Measurements from ENCODE around the gene TRERF1. TPM values are rescaled to one million over a fixed set of nuclear protein-coding genes. Genes with fewer than 3 reads are reported as not detected.

The TRERF1 gene
- total RNA-seq, 1 donor from 2014 or later, result 20.6 TPM

DNA sequence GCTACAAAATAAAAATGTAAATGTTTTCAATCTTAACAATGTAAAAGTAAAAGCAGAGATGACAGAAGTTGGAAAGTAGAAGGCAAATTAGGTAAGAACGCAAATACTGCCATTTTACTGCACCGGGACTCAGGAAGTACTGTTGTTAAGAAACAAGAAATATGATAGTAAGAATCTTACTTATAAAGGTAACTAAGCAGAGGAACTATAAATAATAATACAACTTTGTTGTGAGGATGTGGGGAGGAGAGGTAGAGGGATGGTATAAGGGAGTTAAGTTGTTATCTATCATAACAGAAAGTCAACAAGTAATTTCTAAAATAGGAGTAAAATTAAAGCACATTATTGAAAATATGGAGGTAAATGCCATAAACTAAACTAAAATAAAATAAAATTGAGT, 129.8 kb downstream of the TRERF1 start:
- peaks cover 6% of the 10 kb centered on the region for H3K4me1 ChIP-seq
- intact Hi-C loops (cut with DNase I), result no loop called here
- H3K4me3 ChIP-seq, result no peak overlapping the region
- H3K36me3 ChIP-seq, result no peaks in the 10 kb centered on the region
- H3K27me3 ChIP-seq, result no peaks in the 10 kb centered on the region
- no peak for DNase-seq (ENCODE audit: extremely low spot score in 2 of 2)
- H3K27ac ChIP-seq, result no peak overlapping the region
- TF ChIP-seq POLR2AphosphoS5 (IDR thresholded peaks at IDR 0.05; ENCODE audit: insufficient read depth in 1 of 2, low read depth in 1 of 2) (no peak), POLR2A (IDR thresholded peaks at IDR 0.05) (no peak)
- TF ChIP-seq, protein P1, sequence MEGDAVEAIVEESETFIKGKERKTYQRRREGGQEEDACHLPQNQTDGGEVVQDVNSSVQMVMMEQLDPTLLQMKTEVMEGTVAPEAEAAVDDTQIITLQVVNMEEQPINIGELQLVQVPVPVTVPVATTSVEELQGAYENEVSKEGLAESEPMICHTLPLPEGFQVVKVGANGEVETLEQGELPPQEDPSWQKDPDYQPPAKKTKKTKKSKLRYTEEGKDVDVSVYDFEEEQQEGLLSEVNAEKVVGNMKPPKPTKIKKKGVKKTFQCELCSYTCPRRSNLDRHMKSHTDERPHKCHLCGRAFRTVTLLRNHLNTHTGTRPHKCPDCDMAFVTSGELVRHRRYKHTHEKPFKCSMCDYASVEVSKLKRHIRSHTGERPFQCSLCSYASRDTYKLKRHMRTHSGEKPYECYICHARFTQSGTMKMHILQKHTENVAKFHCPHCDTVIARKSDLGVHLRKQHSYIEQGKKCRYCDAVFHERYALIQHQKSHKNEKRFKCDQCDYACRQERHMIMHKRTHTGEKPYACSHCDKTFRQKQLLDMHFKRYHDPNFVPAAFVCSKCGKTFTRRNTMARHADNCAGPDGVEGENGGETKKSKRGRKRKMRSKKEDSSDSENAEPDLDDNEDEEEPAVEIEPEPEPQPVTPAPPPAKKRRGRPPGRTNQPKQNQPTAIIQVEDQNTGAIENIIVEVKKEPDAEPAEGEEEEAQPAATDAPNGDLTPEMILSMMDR (IDR thresholded peaks at IDR 0.05), result no peak
- no peaks in the 10 kb centered on the region for H3K9me3 ChIP-seq

DNA sequence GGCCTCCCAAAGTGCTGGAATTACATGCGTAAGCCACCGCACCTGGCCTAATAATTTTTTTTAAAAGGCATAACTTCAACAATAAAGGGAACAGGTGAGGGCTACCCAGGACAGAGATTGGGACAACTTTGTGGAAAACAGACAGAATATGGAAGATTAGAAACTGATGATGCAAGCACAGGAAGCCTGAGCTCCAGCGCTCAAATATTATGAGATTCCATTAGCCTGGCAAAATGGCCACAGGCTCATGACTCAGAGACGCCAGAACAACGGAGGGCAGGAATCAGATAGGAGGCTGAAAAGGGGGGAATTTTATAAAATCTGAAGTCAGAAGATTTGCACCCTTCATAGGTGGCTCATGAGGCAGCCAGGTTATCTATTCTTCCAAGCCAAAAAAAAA, 131.0 kb downstream of the TRERF1 start:
- DNase-seq (ENCODE audit: extremely low spot score in 2 of 2), result no peak
- no peaks in the 10 kb centered on the region for H3K27me3 ChIP-seq
- H3K36me3 ChIP-seq, result no peaks in the 10 kb centered on the region
- TF ChIP-seq, protein P1 (IDR thresholded peaks at IDR 0.05), result no peak
- no peak for TF ChIP-seq POLR2AphosphoS5 (IDR thresholded peaks at IDR 0.05; ENCODE audit: insufficient read depth in 1 of 2, low read depth in 1 of 2)
- no peak for TF ChIP-seq POLR2A (IDR thresholded peaks at IDR 0.05)
- H3K4me3 ChIP-seq, result no peak overlapping the region
- intact Hi-C loops (cut with DNase I), result no loop called here
- peaks cover 6% of the 10 kb centered on the region for H3K4me1 ChIP-seq
- H3K27ac ChIP-seq, result no peak overlapping the region
- no peaks in the 10 kb centered on the region for H3K9me3 ChIP-seq

DNA sequence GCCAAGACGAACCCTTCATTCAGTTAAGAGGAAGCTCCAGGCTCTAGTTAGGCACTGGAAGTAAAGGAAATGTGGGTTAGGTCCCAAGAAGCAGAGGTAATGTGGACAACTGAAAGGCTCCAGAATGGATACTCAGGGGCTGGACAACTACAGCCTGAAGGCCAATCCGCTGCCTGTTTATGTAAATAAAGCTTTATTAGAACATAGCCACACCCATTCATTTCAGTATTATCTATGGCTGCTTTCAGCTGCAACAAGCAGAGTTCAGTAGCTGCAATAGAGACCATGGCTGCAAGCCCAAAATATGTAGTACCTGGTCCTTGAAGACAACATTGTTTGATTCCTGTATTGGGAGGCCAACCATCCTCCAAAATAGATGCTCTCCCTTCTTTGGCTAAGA, 133.2 kb downstream of the TRERF1 start:
- Histone ChIP-seq H3K27me3 (no peaks in the 10 kb centered on the region), H3K4me1 (peaks cover 28% of the 10 kb centered on the region)

DNA sequence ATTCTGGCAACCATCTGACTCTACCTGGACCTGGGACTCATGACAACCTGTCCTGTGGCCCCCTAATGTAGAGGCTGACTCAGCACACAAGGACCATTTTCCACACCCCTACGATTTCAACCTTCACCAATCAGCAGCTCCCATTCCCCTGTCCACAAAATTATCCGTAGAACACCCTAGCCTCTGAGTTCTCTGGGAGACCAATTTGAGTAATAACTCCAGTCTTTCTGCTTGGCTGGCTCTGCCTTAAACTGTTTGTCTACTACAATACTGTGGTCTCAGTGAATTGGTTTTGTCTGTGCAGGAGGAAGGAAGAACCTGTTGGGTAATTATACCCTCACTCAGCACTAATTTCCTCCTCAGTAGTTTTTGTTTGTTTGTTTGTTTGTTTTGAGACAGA, 134.7 kb downstream of the TRERF1 start:
- intact Hi-C loops (cut with DNase I), result no loop called here
- no peaks in the 10 kb centered on the region for H3K9me3 ChIP-seq
- H3K36me3 ChIP-seq, result no peaks in the 10 kb centered on the region
- no peak overlapping the region for H3K4me3 ChIP-seq
- TF ChIP-seq, protein P1 (IDR thresholded peaks at IDR 0.05), result no peak
- TF ChIP-seq POLR2A (IDR thresholded peaks at IDR 0.05), result no peak
- TF ChIP-seq POLR2AphosphoS5 (IDR thresholded peaks at IDR 0.05; ENCODE audit: insufficient read depth in 1 of 2, low read depth in 1 of 2), result no peak
- DNase-seq (ENCODE audit: extremely low spot score in 2 of 2), result no peak
- H3K27ac ChIP-seq, result no peak overlapping the region
- no peaks in the 10 kb centered on the region for H3K27me3 ChIP-seq
- peaks cover 39% of the 10 kb centered on the region for H3K4me1 ChIP-seq

More for the DNA sequence above, 133.2 kb downstream of the TRERF1 start:
- intact Hi-C loops (cut with DNase I), result no loop called here
- Histone ChIP-seq H3K27ac (no peak overlapping the region), H3K9me3 (no peaks in the 10 kb centered on the region), H3K36me3 (no peaks in the 10 kb centered on the region), H3K4me3 (no peak overlapping the region)
- TF ChIP-seq POLR2A (IDR thresholded peaks at IDR 0.05) (no peak), POLR2AphosphoS5 (IDR thresholded peaks at IDR 0.05; ENCODE audit: insufficient read depth in 1 of 2, low read depth in 1 of 2) (no peak)
- TF ChIP-seq, protein P1 (IDR thresholded peaks at IDR 0.05), result no peak
- no peak for DNase-seq (ENCODE audit: extremely low spot score in 2 of 2)

DNA sequence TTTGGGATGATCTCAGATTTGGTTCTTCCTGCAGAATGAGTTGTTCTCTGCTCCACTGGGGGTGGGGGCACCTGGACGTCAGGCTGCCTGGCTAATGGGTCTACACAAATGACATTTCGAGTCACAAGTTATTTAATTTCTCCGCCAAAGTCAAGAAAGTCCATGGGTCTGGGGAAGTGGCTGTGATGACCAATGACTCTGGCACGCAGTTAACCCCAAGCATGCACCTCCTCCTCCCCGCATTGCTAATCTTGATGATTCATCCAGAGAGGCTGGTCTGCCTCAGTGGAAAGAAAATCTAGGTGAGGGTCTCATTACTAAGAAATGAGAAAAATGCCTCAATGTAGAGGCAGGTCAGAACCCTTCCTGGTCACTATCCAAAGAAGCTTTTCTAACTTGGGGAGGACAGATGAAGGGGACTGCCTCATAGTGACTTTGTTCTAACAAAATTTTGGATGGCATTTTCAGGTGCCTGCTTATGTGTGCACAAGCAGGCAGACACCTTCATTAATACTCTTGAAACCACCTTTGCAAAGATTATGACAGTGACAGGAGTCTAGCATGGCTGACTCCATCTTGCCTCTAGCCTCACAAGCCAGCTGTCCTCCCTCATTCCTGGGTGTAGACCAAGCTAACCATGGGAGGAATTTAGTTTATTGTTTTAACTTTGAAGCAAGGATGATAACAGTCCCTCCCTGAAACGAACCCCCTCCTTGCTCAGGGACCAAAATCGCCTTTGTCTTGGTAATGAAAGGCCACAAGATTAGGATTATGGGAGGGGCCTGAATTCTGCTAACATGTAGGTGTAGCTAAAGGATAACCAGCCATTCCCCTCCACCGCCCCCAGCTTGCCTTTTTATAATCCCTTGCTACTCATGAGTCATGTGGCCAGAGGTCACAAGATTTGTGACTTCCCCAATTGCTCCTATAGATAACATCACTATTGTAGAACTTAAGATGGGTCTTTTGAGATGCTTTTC, 135.4 kb downstream of the TRERF1 start:
- intact Hi-C loops (cut with DNase I), result no loop called here
- Histone ChIP-seq H3K27ac (peak overlapping the region; percentile 39), H3K9me3 (no peaks in the 10 kb centered on the region), H3K4me1 (peaks cover 39% of the 10 kb centered on the region), H3K27me3 (no peaks in the 10 kb centered on the region), H3K4me3 (no peak overlapping the region), H3K36me3 (no peaks in the 10 kb centered on the region)
- TF ChIP-seq POLR2AphosphoS5 (IDR thresholded peaks at IDR 0.05; ENCODE audit: insufficient read depth in 1 of 2, low read depth in 1 of 2) (no peak), POLR2A (IDR thresholded peaks at IDR 0.05) (no peak)
- TF ChIP-seq, protein P1 (IDR thresholded peaks at IDR 0.05), result no peak
- no peak for DNase-seq (ENCODE audit: extremely low spot score in 2 of 2)
